HEK293T (cell line): ENCODE measurements around the gene TMC8.

Experiments used
- CTCF ChIA-PET: fragments of 350-600 bp; formaldehyde crosslinking; extraction: SDS; loops from one replicate; lab custom pipeline; 2021; ENCODE audit warnings: antibody characterized with exemption, inconsistent platforms; lab: Yijun Ruan, JAX
- POLR2A ChIA-PET: fragments of 350-600 bp; formaldehyde crosslinking; extraction: SDS; loops from one replicate; lab custom pipeline; 2020; ENCODE audit warnings: antibody characterized with exemption, inconsistent platforms; lab: Yijun Ruan, JAX
- DNase-seq: peaks from one replicate; pipeline ENCODE4 v3.0.0; 2012; ENCODE audit warnings: mixed read lengths; ENCODE audit errors: extremely low spot score
- ARNT ChIP-seq: fragments of 450-650 bp; IDR thresholded peaks from 2 replicates; pipeline ENCODE4 v1.6.1; 2017; ENCODE audit warnings: mild to moderate bottlenecking
- BHLHE40 ChIP-seq: fragments of 450-650 bp; IDR thresholded peaks from 2 replicates; pipeline ENCODE4 v1.6.1; 2016; ENCODE audit warnings: mild to moderate bottlenecking, moderate library complexity, borderline replicate concordance
- CTBP1 ChIP-seq: fragments of 450-650 bp; IDR thresholded peaks from 2 replicates; pipeline ENCODE4 v1.6.1; 2016; ENCODE audit warnings: borderline replicate concordance
- ELF4 ChIP-seq: fragments of 450-650 bp; IDR thresholded peaks from 2 replicates; pipeline ENCODE4 v1.6.1; 2017; ENCODE audit warnings: antibody characterized with exemption
- FOXA1 ChIP-seq: fragments of 450-650 bp; IDR thresholded peaks from 2 replicates; pipeline ENCODE4 v1.6.1; 2016; ENCODE audit warnings: mild to moderate bottlenecking
- FOXK2 ChIP-seq: fragments of 450-650 bp; IDR thresholded peaks from 2 replicates; pipeline ENCODE4 v1.6.1; 2016; ENCODE audit warnings: mild to moderate bottlenecking
- FOXM1 ChIP-seq: fragments of 450-650 bp; IDR thresholded peaks from 2 replicates; pipeline ENCODE4 v1.6.1; 2017; ENCODE audit warnings: mild to moderate bottlenecking, borderline replicate concordance
- HDGF ChIP-seq: fragments of 450-650 bp; IDR thresholded peaks from 2 replicates; pipeline ENCODE4 v1.6.1; 2017; ENCODE audit warnings: antibody characterized with exemption, borderline replicate concordance
- L3MBTL2 ChIP-seq: fragments of 450-650 bp; conservative IDR thresholded peaks from 2 replicates; pipeline ENCODE4 v1.6.1; 2016; ENCODE audit warnings: mild to moderate bottlenecking
- LEF1 ChIP-seq: fragments of 450-650 bp; IDR thresholded peaks from 2 replicates; pipeline ENCODE4 v1.6.1; 2017; ENCODE audit warnings: mild to moderate bottlenecking, borderline replicate concordance
- NFRKB ChIP-seq: fragments of 450-650 bp; IDR thresholded peaks from 2 replicates; pipeline ENCODE4 v1.6.1; 2016; ENCODE audit warnings: mild to moderate bottlenecking, moderate library complexity
- SP1 ChIP-seq: fragments of 450-650 bp; IDR thresholded peaks from 2 replicates; pipeline ENCODE4 v1.6.1; 2017
- SUZ12 ChIP-seq: fragments of 450-650 bp; IDR thresholded peaks from 2 replicates; pipeline ENCODE4 v1.6.1; 2016; ENCODE audit warnings: mild to moderate bottlenecking
- TARDBP ChIP-seq: fragments of 450-650 bp; IDR thresholded peaks from 2 replicates; pipeline ENCODE4 v1.6.1; 2016
- ZNF384 ChIP-seq: fragments of 450-650 bp; IDR thresholded peaks from 2 replicates; pipeline ENCODE4 v1.6.1; 2016
- TF ChIP-seq, protein P1 (sequence below): fragments of 450-650 bp; IDR thresholded peaks from 2 replicates; pipeline ENCODE4 v1.6.1; 2016

Gene TMC8

DNA sequence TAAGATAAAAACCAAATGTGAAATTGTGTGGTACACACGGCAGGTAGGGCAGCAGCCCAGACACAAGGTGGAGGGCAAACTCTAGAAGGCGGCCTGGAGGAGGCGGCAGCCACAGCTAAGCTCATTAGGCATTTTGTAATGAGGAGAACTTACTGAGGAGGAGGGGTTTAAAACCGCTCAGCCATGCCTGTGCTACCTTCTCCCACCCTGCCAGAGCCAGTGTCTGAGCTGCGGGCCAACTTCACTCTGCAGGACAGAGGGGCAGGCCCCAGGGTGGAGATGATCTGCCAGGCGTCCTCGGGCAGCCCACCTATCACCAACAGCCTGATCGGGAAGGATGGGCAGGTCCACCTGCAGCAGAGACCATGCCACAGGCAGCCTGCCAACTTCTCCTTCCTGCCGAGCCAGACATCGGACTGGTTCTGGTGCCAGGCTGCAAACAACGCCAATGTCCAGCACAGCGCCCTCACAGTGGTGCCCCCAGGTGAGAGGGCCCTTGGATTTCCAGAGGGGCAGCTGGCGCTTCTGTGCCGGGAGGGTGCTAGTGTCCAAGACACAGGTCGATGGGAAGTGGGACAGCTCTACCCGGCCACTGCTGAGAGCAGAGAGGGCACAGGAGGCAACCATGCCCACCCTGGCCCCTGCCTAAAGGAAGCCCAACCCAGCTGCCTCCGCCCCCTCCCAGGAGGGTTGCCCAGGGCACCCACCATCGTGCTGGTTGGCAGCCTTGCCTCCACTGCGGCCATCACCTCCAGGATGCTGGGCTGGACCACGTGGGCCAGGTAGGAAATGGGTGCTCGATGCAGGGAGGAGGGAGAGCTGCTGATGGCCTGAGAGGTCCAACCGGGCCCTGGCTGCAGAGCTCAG is 33.5 kb downstream of the TMC8 start:
- ChIA-PET CTCF (no interaction called here), POLR2A (interaction anchor here (1.1 to 1.3 kb wide), 2 partner anchors 10 to 22 kb away, joined by 3 to 4 read pairs; partner anchors contain the start of gene TK1)
- no peak for DNase-seq
- no peak for TF ChIP-seq HDGF
- TF ChIP-seq ELF4, result no peak
- TF ChIP-seq, protein P1, sequence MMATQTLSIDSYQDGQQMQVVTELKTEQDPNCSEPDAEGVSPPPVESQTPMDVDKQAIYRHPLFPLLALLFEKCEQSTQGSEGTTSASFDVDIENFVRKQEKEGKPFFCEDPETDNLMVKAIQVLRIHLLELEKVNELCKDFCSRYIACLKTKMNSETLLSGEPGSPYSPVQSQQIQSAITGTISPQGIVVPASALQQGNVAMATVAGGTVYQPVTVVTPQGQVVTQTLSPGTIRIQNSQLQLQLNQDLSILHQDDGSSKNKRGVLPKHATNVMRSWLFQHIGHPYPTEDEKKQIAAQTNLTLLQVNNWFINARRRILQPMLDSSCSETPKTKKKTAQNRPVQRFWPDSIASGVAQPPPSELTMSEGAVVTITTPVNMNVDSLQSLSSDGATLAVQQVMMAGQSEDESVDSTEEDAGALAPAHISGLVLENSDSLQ, result no peak
- TF ChIP-seq ZNF384, result no peak
- TF ChIP-seq TARDBP, result no peak
- no peak for TF ChIP-seq FOXA1
- TF ChIP-seq CTBP1, result no peak
- TF ChIP-seq NFRKB, result no peak

DNA sequence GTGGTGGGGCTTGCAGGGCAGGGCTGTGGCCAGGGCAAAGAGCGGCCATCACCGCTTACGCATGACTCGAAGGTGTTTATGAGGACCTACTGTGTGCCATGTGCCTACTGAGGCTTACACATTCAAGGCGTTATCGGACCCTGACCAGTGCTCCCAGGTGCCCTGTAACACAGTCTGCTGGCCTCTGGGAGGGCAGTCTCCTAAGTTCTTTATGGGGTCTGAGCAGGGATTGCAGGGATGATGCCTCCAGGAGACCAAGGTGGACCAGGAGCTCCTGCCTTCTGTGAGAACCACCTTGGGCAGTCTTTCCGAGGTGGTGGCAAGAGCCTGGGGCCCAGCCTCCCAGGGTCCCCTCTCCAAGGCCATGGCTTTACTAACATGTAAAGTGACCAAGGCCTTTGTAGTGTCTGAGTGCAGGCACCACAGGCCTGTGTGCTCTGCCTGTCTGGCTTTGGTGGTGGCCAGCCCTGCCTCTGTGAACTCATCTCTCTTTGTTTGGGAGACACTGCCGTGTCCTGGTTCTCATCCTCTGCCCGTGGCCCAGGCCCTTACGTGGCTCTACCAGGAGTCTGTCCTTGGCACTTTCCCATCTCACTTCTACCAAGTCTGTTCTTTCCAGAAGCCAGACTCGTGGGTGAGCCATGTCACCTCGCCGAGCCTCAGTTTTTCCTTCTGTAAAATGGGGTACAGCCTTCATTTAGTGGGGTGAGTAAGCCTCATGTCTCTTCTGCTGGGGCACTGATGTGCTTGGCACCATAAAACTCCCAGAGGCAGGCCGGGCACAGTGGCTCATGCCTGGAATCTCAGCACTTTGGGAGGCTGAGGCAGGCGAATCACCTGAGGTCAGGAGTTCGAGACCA is 34.4 kb downstream of the TMC8 start:
- ChIA-PET POLR2A (interaction anchor here (1.1 kb wide), 1 partner anchor 21 kb away, joined by 4 read pairs; the partner anchor contains the start of gene TK1), CTCF (no interaction called here)
- TF ChIP-seq ARNT, result no peak
- TF ChIP-seq ELF4, result no peak
- TF ChIP-seq TARDBP, result no peak
- TF ChIP-seq LEF1, result no peak
- no peak for TF ChIP-seq NFRKB
- no peak for TF ChIP-seq FOXA1
- TF ChIP-seq SP1, result no peak
- no peak for TF ChIP-seq L3MBTL2
- TF ChIP-seq ZNF384, result no peak
- no peak for TF ChIP-seq CTBP1
- TF ChIP-seq BHLHE40, result no peak
- no peak for TF ChIP-seq SUZ12
- TF ChIP-seq, protein P1, result no peak
- no peak for DNase-seq

- CTCF ChIA-PET, result no interaction called here
- POLR2A ChIA-PET, result no interaction called here
- no peak for TF ChIP-seq SUZ12
- no peak for TF ChIP-seq BHLHE40
- TF ChIP-seq, protein P1, result no peak
- no peak for TF ChIP-seq FOXK2
- no peak for TF ChIP-seq L3MBTL2
- TF ChIP-seq CTBP1, result no peak
- TF ChIP-seq TARDBP, result no peak
- no peak for TF ChIP-seq ZNF384
- no peak for DNase-seq
Measured at GRCh38 chr17:78166416-78166815, 35.8 kb downstream of the TMC8 start.

DNA sequence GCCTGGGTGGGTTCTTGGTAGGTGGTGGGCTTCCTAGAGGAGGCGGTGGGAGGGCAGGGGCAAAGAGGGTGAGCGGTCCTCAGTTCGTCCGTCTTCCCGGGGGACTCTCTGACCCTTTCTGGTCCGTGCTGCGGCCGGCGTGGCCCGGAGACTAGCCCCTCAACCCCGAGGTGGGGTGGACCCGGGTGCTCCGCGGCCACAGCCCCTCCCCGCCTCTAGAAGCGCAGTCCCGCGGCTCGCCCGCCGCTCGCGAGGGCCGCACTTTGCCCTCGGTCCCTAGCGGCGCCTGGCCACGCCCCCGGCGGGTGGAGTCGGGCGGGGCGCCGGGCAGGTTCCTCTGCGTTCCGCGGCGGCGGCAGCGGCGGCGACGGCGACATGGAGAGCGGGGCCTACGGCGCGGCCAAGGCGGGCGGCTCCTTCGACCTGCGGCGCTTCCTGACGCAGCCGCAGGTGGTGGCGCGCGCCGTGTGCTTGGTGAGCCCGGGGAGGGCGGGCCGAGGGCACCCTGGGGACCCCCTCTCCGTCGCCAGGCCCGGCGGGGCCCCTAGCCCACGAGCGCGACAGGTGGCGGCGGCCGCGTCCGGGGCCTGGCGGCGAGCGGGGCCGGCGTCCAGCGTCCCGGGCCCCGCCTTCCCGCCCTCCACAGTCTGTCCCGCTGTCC is 37.8 kb downstream of the TMC8 start, which contains the start of gene SYNGR2:
TSS of gene SYNGR2 (plus strand) at position 340 of the 661 bp plus-strand sequence. CDS start at position 376, 36 bp downstream.
- POLR2A ChIA-PET, result interaction anchor here (1.0 to 4.0 kb wide), 2 partner anchors 12 to 19 kb away, joined by 4 to 31 read pairs; partner anchors contain the start of genes AFMID and TK1
- CTCF ChIA-PET, result no interaction called here
- DNase-seq, result peak; percentile 97
- TF ChIP-seq, protein P1, result no peak
- TF ChIP-seq NFRKB (no peak), FOXK2 (no peak), L3MBTL2 (no peak), ELF4 (no peak), CTBP1 (no peak), SUZ12 (no peak), LEF1 (peak; percentile 86; the same call in 1 of the 2 replicates), FOXM1 (peak; percentile 76; the same call in 1 of the 2 replicates), ARNT (peak; percentile 42), ZNF384 (no peak)
